K562 (cell line): ENCODE results near the gene ADORA2B. TPM values are rescaled to one million over a fixed set of nuclear protein-coding genes. Genes with fewer than 3 reads are reported as not detected.

Experiments
- ESRRB ChIP-seq: fragments of 250-450 bp; sonication (Bioruptor Pico); IDR thresholded peaks from 2 replicates; pipeline ENCODE4 v1.5.0; 2020; ENCODE audit warnings: mild to moderate bottlenecking, moderate library complexity, borderline replicate concordance
- ZBTB40 ChIP-seq, 2 experiments: fragments of 450-650 bp in 1 of 2; sonication (generic) in 1 of 2; formaldehyde crosslinking in 1 of 2; IDR thresholded peaks; 2 replicates each; pipeline versions ENCODE4 v1.7.1 to v1.9.0; 2016 to 2022; ENCODE audit warnings: inconsistent platforms in 1 of 2, mild to moderate bottlenecking in 1 of 2, missing genetic modification reagents in 1 of 2
- polyA plus RNA-seq, 8 experiments: library from polyadenylated mRNA; depleted of rRNA in 4 of 8; stranded (reverse) in 5 of 8; unstranded in 3 of 8; fragments of >200 nt; fragmentation: Nextera tagmentation in 2 of 8; fragmentation: Illumina TruSeq in 1 of 8; extraction: Ambion mirVana in 2 of 8; extraction: Trizol in 1 of 8; gene quantifications; 2 replicates each; pipeline versions ENCODE4 v1.2.1 to v1.2.3, GENCODE V29; 2011 to 2014; ENCODE audit warnings: inconsistent platforms in 1 of 8, missing spikeins in 1 of 8
- total RNA-seq, 7 experiments: library from RNA; depleted of rRNA in 6 of 7; stranded (reverse); fragments of >200 nt in 6 of 7; fragmentation: Illumina TruSeq in 2 of 7; extraction: Trizol in 2 of 7; gene quantifications; 2 replicates each; pipeline versions ENCODE4 v1.2.1 to v1.2.3, GENCODE V29; 2011 to 2021; ENCODE audit warnings: low replicate concordance in 1 of 7

The ADORA2B gene
- total and polyA plus RNA-seq, 9 of the 15 experiments (the other 6 are each of a cell fraction or from before 2014, with no cell fraction given), result 6.4 to 16.6 (median 10.5) TPM

DNA sequence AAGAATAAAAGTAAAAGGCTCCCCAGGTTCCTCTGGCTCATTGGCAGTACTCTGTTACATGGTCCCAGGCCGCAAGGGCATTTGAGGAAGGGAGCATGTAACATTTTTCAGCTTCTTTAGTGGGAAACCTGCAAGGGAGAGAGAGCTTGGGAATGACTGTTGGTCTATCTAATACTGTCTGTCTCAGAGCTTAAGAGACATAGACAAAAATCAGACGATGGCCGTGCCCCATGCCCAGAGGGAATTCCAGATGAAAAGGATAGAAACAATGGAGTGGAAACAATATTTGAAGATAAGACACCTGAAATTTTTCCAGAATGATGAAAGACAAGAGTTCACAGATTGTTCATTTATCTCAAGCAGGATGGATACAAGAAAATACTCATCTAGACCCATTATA lies 48.1 kb upstream of the ADORA2B start (continued):
- TF ChIP-seq ZBTB40 (IDR thresholded peaks at IDR 0.05) (no peak), ZBTB40 (CRISPR knock-in tag; IDR thresholded peaks at IDR 0.05) (no peak), ESRRB (CRISPR knock-in tag) (no peak)
